KOPT-K1 (cell line): Measurements from ENCODE around the gene NUTM2A.
"Not testable (repeated sequence)": the region's sequence is repeated elsewhere in the genome, so short reads cannot be mapped to it uniquely, and the experiment has no call there.

Experiments
- H3K27ac ChIP-seq: fragments of 200-600 bp; sonication (generic); 2 replicates; pipeline ENCODE4 v1.5.1; 2016; ENCODE audit warnings: antibody characterized with exemption, mild to moderate bottlenecking, low read depth, low read length; ENCODE audit not compliant: poor library complexity, severe bottlenecking
- H3K36me3 ChIP-seq: fragments of 200-600 bp; sonication (generic); 2 replicates; pipeline ENCODE4 v1.5.1; 2017; ENCODE audit warnings: antibody characterized with exemption, mild to moderate bottlenecking, low read length, moderate library complexity; ENCODE audit not compliant: insufficient read depth
- H3K9me3 ChIP-seq: fragments of 200-600 bp; sonication (generic); 2 replicates; pipeline ENCODE4 v1.5.1; 2017; ENCODE audit warnings: antibody characterized with exemption, low read length, mild to moderate bottlenecking; ENCODE audit not compliant: insufficient read depth, poor library complexity, severe bottlenecking

The NUTM2A gene, protein sequence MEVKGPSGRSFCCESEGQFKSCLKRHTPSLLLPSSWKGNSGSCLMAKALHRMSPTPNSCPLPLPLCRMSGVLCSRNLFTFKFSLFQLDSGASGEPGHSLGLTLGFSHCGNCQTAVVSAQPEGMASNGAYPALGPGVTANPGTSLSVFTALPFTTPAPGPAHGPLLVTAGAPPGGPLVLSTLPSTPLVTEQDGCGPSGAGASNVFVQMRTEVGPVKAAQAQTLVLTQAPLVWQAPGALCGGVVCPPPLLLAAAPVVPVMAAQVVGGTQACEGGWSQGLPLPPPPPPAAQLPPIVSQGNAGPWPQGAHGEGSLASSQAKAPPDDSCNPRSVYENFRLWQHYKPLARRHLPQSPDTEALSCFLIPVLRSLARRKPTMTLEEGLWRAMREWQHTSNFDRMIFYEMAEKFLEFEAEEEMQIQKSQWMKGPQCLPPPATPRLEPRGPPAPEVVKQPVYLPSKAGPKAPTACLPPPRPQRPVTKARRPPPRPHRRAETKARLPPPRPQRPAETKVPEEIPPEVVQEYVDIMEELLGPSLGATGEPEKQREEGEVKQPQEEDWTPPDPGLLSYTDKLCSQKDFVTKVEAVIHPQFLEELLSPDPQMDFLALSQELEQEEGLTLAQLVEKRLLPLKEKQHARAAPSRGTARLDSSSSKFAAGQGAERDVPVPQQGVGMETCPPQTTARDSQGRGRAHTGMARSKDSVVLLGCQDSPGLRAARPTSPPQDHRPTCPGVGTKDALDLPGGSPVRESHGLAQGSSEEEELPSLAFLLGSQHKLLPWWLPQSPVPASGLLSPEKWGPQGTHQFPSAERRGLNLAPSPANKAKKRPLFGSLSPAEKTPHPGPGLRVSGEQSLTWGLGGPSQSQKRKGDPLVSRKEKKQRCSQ

DNA sequence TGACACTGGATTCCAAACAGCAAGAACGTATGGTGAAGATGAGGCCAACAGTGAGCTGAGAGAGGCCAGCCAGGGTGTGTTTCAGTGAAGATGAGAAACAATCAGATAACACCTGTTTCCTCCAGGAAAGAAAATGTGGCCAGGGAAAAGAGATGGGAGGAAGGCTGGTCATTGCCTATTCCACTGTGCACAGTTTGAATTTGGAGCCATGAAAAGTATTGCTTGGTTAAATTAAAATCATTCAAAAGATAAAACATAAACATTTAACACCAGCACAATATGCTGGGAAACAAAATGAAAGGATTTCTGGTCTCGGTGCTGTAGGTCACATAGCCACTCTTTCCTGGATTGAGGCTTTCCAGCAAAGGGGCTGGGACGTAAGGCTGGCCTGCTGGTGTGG lies at the start of gene NUTM2A:
Gene NUTM2A, plus strand, starts transcription at position 301 of the 400 bp plus-strand sequence. CDS start 383 bp downstream, outside the sequence.
- H3K36me3 ChIP-seq, H3K9me3 ChIP-seq, H3K27ac ChIP-seq: not testable (repeated sequence)

DNA sequence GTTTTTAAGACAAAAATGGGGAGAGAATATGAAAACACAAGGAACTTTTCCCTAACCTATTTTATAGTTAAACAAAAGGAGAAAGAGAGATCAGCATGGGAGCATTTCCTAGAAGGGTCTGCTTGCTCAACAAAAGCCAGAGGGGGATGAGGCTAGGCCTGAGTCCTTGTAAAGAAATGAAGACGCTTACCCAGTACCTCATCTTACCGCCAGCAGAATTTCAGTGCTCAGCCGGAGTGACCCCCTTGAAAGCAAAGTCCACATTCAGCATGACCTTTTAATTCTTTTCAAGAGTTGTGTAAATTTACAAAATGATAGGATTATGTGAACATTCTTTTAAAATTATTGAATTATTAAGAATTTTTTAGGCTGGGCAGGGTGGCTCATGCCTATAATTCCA lies 47.7 kb upstream of the NUTM2A start:
- peaks cover 18% of the 10 kb centered on the region for H3K36me3 ChIP-seq
- H3K9me3 ChIP-seq, H3K27ac ChIP-seq: not testable (repeated sequence)

DNA sequence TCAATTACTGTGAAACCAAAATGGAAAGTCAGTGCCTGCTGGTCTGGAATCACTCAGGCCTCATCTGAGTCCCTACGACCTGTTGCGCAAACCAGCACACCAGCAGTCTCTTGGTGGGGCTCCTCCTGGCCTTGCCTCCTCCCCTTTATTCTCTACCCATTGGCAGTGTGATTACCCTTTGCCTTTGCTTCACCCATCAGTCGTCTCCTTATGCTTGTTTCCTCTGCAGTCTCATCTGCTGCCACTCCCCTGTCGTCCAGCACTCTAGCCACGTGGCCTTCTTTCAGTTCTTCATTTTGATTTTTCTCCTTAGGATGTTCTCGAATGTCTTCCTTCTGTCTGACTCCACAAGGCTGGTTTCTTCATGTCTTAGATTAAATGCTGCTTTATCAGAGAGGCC lies 40.8 kb upstream of the NUTM2A start:
- peaks cover 57% of the 10 kb centered on the region for H3K36me3 ChIP-seq
- H3K27ac ChIP-seq, result not testable (repeated sequence)
- H3K9me3 ChIP-seq, result peaks cover 30% of the 10 kb centered on the region

DNA sequence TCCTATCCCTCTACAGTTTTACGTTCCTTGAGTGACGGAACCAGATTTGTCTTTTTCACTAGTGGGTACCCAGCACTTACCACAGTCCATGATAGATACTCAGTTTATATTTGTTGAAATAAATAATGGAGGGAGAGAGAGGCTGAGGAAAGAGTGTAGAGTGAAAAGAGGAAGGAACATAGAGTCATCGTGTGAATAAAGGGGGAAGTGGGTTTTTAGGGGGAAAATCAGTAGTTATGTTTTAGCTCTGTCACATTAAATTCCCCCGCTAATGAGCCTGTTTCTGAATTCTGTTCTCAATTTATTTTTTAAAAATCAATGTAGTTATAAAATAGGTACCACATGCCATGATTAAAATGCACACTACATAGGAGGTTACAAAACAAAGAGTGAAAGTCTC lies 39.2 kb upstream of the NUTM2A start:
- Histone ChIP-seq H3K9me3 (peaks cover 30% of the 10 kb centered on the region), H3K36me3 (peaks cover 54% of the 10 kb centered on the region)
- not testable (repeated sequence) for H3K27ac ChIP-seq

DNA sequence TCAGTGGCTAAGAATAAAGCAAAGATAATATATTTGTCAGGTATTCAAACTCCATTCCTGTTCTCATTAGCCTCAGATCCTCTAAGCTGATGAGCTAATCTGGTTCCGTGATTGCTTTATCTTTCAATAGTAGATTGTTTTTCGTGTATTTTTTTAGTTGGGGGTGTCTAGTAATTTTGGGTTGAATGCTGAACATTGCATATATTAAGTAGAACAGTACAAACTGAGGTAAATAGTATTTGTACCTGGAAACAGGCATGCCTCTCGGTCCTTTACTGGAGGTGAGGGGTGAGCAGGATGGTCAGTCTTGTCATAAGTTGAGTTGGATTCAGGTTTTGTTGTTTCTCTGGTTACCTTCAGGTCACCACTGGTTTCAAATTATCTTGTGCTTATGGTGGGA lies 37.7 kb upstream of the NUTM2A start:
- H3K36me3 ChIP-seq, result peaks cover 51% of the 10 kb centered on the region
- H3K27ac ChIP-seq, result not testable (repeated sequence)
- H3K9me3 ChIP-seq, result peaks cover 26% of the 10 kb centered on the region

DNA sequence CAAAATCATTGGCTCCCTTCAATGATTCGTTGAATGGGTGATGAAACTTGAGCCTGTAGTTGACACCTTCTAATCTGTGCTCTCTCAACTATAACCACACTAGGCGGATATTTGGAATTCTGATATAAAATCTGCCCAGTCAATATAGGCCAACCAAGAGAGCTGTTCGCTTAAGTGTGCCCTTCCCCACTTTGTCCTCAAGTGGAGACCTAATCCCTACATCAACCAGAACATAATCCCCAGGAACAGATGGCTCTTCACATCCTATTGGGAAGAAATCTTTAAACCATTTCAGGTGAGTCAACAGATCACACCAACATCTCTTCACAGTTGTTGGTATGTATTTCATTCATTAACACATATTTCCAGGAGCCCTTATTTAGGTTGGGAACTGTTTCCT lies 33.4 kb upstream of the NUTM2A start:
- H3K27ac ChIP-seq, result not testable (repeated sequence)
- peaks cover 12% of the 10 kb centered on the region for H3K9me3 ChIP-seq
- peaks cover 30% of the 10 kb centered on the region for H3K36me3 ChIP-seq

DNA sequence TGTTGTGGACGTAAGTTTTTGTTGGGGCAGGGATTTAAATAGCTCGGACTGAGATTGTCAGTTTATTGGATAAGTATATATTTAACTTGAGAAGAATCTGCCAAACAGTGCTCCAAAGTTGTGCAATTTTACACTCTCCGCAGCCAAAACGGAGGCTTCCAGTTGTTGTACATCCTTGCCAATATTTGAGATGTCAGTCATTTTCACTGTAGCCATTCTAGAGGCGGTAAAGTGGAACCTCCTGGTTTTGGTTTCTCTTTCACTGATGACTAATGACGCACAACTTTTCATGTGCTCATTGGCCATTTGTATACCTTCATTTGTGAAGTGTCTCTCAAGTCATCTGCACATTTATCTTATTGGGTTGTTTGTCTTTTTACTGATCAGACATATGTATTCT lies 24.3 kb upstream of the NUTM2A start:
- H3K9me3 ChIP-seq, H3K36me3 ChIP-seq: not testable (repeated sequence)
- peak overlapping the region; percentile 41 for H3K27ac ChIP-seq

DNA sequence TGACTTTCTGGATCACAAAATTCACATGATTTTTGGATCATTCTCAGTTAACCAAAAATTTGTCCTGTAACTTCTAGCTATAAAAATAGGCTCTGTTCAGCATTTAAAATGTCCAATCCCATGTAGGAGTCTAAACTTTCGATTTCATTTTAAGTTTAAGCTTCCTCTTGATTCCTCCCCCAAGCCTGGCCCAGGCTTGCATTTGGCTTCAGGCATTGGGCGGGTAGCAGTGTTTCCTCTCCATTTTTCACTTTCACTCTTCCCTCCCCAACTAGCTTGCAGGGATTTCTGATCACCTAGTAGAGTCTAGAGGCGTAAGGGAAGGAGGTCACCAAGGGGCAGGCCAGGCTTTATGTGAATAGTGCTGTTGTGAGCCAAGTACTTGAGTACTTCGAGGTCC lies 20.4 kb upstream of the NUTM2A start:
- H3K9me3 ChIP-seq, H3K27ac ChIP-seq, H3K36me3 ChIP-seq: not testable (repeated sequence)

DNA sequence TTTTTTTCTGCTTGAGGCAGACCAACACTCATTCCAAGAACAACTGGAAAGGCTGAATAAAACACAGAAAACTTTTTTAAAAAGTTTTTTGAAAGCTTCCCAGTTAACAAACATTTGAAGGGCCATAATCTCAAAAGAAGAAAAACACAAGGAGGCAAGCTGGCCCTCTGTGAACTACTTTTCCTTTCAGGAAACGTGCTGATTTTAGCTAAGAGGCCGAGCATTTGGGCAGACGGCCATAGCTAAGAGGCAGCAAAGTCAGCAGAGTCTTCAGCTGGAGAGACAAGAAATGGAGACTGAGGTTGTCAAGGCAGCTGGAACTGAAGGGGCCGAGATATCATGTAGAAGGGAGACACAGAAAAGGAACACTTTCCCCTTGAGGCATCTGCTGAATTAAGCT lies 18.3 kb upstream of the NUTM2A start:
- not testable (repeated sequence) for H3K27ac ChIP-seq, H3K9me3 ChIP-seq, H3K36me3 ChIP-seq

DNA sequence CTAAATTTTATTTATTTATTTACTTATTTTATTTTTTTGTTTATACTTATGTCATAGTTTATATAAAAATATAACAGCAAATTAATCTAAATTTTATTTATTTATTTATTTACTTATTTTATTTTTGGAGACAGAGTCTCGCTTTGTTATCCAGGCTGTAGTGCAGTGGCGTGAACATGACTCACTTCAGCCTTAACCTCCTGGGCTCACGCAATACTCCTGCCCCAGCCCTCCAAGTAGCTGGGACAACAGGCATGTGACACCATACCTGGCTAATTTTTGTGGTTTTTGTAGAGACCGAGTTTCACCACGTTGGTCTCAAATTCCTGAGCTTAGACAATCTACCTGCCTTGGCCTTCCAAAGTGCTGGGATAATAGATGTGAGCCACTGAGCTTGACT lies 14.9 kb upstream of the NUTM2A start:
- H3K9me3 ChIP-seq, H3K36me3 ChIP-seq, H3K27ac ChIP-seq: not testable (repeated sequence)

DNA sequence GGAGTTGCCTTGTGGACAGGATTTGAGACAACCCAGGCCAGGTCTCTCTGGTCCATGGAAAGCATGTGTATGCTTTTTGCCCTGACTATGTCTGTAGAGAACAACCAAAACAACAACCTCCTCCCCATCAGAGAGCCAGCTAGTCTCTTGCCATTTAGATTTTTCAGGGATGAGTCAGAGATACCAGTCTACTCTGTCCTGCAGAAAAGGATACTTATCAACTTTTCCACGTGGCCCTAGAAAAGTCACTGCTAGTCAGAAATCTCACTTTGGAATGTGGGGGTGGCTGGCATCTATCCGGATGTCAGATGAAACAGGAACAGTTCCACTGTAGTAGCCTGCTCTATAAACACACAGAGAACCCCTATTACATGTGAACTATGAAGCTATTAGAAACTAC lies 13.4 kb upstream of the NUTM2A start:
- not testable (repeated sequence) for H3K36me3 ChIP-seq, H3K27ac ChIP-seq, H3K9me3 ChIP-seq

DNA sequence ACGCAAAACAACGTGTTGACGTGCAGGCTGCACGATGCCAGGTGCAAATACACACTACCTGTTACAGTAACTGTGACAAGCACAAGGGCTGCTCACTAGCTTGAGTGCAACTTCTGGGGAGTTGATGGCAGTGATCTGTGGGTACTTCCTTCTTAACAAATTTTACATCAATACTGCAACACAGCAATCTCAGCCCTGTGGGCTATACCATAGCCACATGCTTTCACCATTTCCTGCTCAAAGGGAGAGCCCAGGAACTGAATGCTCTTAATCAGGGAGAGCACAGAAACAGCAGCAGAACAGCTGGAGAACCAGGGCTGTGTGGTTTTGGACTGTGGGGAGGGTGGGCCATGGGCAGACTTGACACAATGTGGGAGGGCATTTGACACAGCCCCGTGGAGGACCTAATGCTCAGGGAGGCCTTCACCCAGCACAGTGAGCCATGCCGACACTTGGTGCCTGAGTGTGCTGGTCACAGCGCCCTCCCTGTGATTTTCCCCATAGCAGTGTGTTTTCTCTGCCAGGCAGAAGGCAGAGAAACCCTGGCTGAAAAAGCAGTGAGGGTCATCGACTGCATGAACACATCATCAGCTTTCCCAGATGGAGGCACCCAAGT lies 12.0 kb upstream of the NUTM2A start:
- not testable (repeated sequence) for H3K9me3 ChIP-seq, H3K27ac ChIP-seq, H3K36me3 ChIP-seq

DNA sequence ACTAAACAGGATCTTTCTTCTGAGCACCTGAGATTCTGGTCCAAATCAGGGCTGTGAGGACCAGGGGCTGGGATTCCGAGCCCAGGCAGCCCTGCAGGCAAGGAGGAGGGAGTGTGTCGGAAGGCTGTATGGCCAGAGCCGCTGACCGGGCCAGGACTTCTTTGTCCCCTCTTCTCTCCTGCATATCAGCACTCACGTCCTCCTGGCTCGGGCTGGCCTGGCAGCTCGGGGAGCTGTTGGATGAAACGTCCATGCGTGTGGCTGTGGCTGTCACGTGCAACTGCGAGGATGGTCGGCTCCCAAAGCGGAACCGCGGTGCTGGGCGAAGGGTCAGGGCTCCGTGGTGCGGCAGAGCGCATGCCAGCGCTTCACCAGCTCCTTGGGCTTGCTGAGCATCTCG lies 11.4 kb upstream of the NUTM2A start:
- not testable (repeated sequence) for H3K36me3 ChIP-seq, H3K9me3 ChIP-seq, H3K27ac ChIP-seq

DNA sequence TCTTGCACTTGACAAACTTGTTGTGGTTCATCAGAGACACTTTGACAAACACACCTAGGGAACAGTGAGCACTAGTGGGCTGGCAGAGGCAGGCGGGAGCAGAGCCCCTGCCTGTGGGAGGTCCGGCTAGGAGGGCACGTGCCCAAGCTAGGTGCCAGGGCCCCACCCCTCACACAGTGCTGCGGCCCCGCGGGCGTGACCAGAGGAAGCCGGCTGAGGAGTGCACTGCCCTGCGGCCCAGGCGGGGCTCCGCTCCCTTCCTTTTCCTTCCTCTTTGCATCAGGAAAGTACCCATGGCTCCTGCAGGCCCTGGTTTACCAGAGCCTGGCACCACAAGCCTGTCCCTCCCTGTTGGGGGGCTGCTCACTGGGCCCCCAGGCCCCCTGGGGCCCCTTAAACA lies 9.1 kb upstream of the NUTM2A start:
- not testable (repeated sequence) for H3K36me3 ChIP-seq, H3K27ac ChIP-seq, H3K9me3 ChIP-seq

DNA sequence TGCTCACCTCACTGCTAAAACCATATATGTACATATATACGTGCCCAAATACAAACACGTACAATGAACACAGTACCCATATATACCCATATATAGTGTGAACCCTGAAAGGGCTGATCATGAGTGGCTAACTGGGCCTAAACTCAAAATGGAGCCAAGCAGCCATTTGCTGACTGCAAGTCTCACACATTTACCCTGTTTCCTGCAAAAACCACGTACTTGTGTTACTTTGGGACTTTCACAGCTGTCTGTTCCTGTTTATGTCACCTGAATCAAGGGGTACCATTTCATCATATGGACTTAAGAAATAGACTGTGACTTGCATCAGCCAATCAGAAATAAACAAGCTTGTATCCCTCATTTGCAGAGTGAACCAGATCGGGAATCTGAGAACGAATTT lies 5.9 kb upstream of the NUTM2A start:
- not testable (repeated sequence) for H3K27ac ChIP-seq, H3K9me3 ChIP-seq, H3K36me3 ChIP-seq
